Activated CD4-positive, alpha-beta T cell treated with anti-CD3 and anti-CD28 coated beads, Interleukin-2, amount 50 U/mL, for 16 hours (primary cell): Measurements from ENCODE around the gene ZNF473.
A peak's percentile ranks its signal among the peaks of the same experiment; 100 is the strongest.

ENCODE experiments used
- DNase-seq: peaks from one replicate; pipeline ENCODE4 v3.0.0-alpha.2; 2020

The ZNF473 gene

DNA sequence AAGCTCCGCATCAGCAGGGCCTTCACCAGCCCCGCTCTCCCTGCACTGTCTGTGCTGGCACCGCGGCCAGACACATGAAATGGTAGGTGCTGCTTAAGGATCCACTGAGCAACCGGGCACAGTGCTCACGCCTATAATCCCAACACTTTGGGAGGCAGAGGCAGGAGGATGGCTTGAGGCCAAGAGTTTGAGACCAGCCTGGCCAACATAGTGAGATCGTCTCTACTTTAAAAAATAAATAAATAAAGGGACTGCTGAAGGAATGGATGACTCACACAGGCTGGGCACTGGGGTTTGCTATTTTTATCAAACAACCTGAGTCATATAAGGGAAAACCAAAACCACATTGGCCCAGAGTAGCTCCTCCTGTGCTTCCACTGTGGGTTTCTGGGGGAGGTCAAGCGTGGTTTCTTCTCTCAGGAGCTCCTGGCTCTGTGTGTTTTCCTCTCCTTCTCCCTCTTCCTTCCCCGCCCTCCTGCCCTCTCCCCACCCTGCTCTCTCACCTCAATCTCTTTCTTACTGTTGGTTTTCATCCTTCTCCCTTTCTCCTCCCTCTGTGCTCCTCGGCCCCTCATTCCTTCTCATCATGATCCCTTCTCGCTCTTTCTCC lies 21.9 kb upstream of the ZNF473 start:
- DNase-seq: peak; percentile 79

- DNase-seq: peak; percentile 42
Measured at GRCh38 chr19:50005428-50005827, 20.4 kb upstream of the ZNF473 start.

- DNase-seq: no peak
Measured at GRCh38 chr19:50007170-50007569, 18.6 kb upstream of the ZNF473 start.

DNA sequence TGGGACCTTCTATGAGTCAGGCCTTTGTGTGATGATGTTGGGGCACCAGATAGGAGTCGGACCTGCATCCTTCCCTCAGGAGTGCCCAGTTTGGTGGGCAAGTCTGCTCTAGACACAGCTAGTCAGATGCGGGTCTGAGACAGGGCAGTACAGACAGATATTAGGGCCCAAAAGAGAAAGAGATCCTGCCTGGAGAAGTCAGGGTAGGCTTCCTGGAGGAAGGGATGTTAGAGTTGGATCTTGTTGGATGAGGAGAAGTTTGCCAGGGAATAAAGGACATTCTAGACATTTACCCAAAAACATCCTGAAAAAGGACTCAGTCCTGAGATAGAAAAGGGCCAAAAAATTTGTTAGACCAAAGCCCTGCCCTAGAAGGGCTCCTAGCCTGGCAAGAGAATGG lies 17.9 kb upstream of the ZNF473 start:
- DNase-seq: no peak

DNA sequence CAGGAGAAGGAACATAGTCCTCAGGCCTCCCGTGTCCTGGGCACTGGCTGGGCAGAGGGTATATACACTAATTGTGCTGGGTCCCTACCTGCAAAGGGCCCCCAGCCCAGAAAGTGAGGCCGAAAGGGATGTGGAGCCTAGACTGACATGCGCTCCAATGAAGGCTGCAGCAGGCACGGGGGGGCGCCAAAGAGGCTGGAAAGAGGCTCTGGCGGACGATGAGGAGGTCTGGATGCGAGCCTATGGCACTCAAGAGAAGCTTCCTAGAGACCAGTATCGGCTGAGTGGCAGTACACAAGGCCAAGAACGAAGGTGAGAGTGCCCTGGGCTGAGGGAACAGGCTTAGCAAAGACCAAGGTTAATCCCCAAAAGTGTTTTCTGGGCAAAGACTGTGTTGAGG lies 17.3 kb upstream of the ZNF473 start:
- no peak for DNase-seq

DNA sequence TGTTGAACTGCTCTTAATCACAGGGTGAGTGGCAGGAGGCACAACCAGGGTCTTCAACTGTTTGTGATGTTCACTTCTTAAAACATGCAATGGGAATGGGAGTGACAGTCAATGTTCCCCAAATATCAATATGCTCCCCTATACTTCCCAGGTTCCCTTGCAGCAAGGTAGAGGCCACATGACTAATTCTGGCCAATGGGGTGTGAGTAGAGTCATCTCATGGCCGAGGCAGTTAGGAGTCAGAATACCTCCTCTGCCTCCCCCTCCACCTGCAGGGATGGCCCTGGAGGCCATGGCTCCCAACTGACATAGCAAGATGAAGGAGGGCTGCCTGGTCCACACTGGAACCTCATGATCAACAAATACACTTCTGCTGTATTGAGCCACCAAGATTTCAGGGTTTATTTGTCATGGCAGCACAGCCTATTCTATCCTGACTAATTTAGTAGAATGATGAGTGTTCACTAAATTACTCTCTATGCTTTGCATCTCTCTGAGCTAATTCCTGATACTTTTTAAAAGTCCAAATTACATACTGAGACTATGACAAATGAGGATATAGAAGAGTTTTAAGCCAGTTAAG lies 9.5 kb upstream of the ZNF473 start:
- DNase-seq: no peak

- no peak for DNase-seq
Measured at GRCh38 chr19:50020481-50020880, 5.3 kb upstream of the ZNF473 start.

DNA sequence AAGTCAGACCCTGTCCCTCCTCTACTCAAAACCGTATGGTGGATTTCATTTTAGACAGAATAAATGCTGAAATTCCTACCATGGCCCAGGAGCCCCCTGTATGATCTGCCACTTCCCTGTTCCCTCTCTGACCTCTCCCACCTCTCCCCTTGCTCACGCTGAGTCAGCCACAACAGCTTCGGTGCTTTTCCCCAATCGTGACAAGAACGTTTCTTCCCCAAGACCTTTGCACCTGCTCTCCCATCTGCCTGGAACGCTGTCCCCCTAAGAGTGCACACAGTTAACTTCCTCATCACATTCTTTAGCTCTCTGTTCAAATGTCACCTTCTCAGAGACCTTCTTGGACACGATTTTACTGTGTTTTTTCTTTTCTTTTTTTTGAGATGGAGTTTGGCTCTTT lies 3.0 kb upstream of the ZNF473 start:
- DNase-seq: no peak

GRCh38 chr19:50024719-50025021 lies 1.1 kb upstream of the ZNF473 start:
- DNase-seq: no peak

DNA sequence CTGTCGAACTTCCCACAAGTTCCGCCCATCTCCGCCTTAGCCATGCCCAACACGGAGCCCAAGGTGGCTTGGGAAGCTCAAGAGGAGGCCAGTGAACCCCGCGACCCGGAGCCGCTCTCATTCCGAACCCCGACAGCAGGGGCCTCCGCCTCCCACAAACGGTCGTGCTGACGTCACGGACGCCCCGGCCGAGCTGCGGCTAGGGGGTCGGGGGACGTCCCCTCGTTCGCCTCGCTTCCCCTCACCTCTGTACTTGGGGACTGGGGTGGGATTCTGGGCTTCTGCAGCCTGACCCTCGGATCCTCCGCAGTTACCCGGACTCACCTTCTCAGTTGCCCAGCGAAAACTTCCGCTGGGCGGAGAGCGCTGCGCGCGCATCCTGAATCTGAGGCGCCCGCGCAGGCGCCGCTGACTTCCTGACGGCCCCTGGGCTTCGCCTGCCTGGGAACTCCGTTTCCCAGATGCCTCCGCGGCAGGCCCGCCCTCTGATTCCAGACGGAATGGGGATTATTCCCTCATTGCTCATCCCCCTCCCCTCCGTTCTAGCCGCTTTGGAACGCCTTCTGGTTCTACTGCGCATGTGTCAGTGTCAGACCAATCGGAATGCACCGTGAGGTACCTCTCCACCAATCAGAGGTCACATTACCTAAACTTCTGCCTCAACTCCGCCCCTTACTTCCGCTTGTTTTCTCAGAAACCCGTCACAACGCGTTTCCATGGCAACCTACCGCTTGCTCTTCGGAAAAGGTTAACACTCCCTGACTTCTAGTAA lies 597 bp upstream of the ZNF473 start, which contains the start of gene VRK3:
VRK3 (minus strand) TSS at position 351 of the 772 bp plus-strand sequence. CDS start 9,210 bp downstream, outside the sequence.
- peak; percentile 99 for DNase-seq

DNA sequence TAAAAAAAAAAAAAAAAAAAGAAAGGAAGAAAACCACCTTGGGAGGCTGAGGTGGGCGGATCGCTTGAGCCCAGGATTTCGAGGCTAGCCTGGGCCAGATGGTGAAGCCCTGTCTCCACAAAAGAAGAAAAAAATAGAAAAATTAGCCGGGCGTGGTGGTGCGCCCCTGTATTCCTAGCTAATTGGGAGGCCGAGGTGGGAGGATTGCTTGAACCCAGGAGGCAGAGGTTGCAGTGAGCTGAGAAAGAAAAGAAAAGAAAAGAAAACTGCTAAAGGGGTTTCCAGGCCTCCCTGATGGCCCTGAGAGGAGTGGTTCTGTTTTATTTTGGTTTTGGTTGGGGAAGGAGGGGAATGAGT lies 723 bp downstream of the ZNF473 start:
- DNase-seq: no peak

DNA sequence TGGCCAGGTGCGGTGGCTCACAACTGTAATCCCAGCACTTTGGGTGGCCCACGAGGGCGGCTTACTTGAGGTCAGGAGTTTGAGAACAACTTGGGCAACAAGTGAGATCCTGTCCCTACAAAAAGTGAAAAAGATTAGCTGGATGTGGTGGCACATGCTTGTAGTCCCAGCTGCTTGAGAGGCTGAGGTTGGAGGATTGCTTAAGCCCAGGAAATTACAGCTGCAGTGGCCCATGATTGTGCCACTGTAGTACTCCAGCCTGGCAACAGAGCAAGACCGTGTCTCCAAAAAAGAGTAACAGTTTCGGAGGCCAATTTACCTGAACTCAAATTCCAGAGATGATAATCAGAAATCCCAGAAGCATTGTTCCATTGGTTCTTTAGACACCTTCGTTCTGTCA lies 4.4 kb downstream of the ZNF473 start:
- no peak for DNase-seq

DNA sequence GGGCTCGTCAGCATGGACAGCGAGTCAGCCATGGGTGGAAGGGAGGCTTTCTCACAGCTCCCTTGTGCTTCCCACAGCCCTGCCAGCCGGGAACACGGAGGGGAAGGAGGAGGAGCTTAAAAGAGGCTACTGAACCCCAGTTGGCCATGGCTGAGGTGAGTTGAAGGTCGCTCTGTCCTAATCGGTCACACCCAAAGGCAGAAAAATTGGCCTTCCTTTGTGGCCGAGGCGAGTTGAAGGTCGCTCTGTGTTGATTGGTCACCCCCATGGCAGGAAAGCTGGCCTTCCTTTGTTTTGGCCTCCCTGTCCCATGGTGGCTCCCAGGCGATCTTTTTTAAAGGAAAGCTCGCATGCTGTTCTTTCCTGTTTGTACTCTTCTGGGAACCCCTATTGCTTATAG lies 5.1 kb downstream of the ZNF473 start:
- DNase-seq: no peak

GRCh38 chr19:50036908-50037307 lies 11.1 kb downstream of the ZNF473 start:
- DNase-seq: no peak

DNA sequence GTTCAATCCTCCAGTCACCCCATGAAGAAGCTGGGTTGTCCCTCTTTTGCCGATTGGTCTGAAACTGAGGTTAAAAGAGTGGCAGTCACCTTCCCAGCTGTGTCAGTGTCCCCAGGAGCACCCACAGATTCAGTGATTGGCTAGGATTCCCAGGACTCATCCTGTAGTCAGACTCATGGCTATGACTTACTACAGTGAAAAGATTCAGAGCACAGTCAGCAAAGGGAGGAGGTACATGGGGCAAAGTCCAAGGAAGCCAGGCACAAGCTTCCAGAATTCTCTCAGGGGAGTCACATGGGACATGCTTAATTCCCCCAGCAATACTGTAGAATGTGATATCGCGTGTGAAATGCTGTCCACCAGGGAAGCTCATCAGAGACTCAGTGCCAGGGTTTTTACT lies 14.2 kb downstream of the ZNF473 start:
- no peak for DNase-seq

GRCh38 chr19:50040967-50041366 lies 15.2 kb downstream of the ZNF473 start:
- DNase-seq: no peak

- no peak for DNase-seq
Measured at GRCh38 chr19:50042363-50043024, 16.7 kb downstream of the ZNF473 start.

DNA sequence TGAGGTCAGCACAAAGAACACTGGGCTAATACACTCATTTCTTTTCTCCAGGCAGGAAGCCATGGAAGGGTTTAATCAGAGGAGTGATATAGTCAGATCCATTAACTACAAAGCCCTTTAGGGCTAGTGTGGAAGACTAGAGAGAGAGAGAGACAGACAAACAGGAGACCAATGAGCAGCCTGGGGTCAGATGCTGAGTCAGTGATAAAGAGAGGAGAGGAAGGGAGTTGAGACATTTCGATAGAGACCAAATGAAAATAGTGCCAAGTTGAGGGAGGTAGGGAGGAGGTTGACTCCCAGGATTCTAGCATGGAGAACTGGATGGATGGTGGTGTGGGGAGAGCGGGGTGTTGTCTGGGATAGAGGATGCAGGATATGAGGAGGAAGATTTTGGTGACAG lies 18.2 kb downstream of the ZNF473 start:
- no peak for DNase-seq

GRCh38 chr19:50044922-50045321 lies 19.1 kb downstream of the ZNF473 start:
- DNase-seq: no peak

DNA sequence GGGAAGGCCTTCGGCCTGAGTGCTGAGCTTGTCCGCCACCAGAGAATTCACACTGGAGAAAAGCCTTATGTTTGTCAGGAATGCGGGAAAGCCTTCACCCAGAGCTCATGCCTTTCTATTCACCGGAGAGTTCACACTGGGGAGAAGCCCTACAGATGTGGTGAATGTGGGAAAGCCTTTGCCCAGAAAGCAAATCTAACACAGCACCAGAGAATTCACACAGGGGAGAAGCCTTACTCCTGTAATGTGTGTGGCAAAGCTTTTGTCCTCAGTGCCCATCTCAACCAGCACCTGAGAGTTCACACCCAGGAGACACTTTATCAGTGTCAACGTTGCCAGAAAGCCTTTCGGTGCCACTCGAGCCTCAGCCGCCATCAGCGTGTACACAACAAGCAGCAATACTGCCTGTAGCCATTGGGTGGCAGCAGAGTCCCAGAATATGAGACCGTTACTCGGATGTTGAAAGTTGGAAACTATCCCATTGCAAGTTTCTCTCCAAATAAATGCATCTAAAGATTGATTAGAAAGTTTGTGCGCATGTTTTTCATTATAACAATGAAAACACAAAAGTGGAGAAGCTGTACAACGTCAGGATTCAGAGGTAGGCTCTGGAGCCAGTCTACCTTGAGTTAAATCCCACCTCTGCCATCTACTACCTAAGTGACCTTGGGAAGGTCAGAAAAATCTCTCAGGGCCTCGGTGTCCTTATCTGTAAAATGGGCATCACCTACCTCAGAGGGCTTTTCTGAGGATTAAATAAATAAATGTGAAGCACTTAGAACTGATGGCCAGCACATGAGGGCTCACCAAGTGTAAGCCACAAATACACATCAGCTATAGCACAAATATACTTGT lies 21.1 kb downstream of the ZNF473 start:
- DNase-seq: peak; percentile 21

DNA sequence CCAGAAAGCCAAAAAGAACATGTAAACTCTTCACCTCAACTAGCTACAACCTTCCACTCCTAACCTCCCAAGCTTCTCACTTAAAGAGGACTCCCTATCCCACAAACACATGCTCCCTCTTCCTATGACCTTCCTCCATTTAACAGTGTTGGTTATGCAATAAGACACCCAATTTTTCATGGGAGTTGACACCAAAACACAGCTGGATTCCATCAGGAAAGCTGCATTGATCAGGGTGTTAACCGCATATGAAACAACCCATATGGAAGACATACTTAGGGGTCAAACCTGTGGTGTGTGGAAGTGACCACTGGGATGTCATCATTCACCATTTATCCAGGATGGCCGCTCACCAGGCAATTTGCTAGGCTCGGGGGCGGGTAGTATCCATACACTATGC lies 21.9 kb downstream of the ZNF473 start:
- no peak for DNase-seq

DNA sequence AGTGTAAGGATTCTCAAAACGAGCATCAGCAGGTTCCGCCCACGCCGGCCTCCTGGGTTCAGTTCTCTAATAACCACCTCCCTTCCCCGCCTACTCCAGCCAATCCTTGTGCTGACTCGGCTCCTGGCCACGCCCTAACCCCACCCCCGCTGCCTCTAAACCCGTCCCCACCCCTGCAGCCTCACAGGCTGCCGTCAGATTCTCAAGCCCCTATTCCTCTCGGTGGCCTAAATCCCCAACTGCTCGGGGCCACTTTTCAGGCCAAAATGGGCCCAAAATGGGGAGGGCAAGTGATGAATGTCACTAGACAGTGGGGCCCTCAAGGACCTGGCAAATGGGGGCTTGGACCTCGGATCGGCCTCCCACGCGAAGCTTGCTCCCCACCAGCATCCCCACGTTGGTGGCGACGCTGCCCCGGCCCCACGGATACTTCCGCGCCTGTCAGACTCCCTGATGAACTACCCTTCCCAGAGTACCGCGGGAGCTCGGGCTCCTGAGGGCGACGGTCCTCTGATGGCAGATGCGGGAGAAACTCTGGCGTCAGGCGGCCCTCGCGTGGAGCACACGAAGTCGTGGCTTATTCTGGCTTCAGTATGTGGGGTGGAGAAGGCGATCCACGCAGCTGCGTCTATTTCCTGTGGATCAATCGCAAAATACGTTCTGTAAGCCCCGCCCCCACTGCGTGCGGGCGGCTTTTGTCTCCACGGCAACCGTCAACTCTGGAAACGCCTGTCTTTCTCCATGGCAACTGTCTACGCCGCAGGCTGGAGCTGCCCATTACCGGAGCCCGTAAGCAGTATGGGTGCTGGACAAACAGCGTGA lies 24.8 kb downstream of the ZNF473 start:
- DNase-seq: peak; percentile 55
